Astrocyte of the spinal cord (primary cell): ENCODE results near the gene RABGAP1L.

ENCODE experiments used
- DNase-seq: peaks from one replicate; pipeline ENCODE4 v3.0.0; 2011; ENCODE audit warnings: low read depth, low spot score
- H3K4me3 ChIP-seq: 2 replicates; pipeline ENCODE4 v1.5.1; 2011; ENCODE audit warnings: low read depth, mild to moderate bottlenecking, low read length, moderate library complexity
- CTCF ChIP-seq: IDR thresholded peaks from 2 replicates; pipeline ENCODE4 v1.5.1; 2012; ENCODE audit warnings: low read depth, mild to moderate bottlenecking, low read length, inconsistent platforms
- in situ Hi-C: cut with HindIII; loops from 2 replicates; pipeline ENCODE4 v1.10.0; 2017; ENCODE audit warnings: low sequenced_read_pairs

Gene RABGAP1L

DNA sequence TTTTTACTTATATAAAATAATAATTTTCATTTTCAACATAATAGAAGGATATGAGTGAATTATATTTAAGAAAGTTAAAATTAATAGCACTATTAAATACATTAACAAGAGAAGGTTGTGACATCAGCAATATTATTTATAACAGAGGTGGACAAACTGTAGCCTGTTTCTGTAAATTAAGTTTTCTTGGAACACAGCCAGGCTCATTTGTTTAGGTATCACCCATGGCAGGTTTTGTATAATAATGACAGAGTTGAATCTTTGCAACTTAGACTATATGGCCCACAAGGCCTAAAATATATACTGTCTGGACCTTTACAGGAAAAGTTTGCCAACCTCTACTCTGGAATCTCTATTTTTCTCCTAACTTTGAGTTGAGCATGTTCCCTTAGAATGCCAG, 797.7 kb downstream of the RABGAP1L start:
- in situ Hi-C loops, result no loop called here
- DNase-seq, result no peak
- TF ChIP-seq CTCF, result no peak
- no peak overlapping the region for H3K4me3 ChIP-seq

DNA sequence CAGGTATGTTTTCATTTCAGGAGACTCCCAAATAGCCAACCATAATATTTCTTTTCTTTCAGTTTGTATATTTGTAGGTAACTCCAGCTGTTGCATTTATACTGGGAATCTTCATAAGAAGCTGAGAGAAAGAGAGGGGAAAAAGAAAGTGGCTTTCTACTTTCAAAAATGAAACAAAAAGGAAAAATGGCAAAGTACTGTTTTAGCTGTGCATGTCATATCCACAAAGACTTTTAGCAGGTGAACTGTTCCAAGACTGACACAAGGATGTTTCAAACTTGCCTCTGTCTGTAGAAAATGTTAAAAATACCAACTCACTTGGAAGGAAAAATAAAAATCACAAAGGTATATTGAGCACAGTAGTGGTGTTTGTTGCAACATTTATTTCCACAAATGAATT, 798.5 kb downstream of the RABGAP1L start:
- H3K4me3 ChIP-seq, result no peak overlapping the region
- DNase-seq, result no peak
- no peak for TF ChIP-seq CTCF
- in situ Hi-C loops, result no loop called here

DNA sequence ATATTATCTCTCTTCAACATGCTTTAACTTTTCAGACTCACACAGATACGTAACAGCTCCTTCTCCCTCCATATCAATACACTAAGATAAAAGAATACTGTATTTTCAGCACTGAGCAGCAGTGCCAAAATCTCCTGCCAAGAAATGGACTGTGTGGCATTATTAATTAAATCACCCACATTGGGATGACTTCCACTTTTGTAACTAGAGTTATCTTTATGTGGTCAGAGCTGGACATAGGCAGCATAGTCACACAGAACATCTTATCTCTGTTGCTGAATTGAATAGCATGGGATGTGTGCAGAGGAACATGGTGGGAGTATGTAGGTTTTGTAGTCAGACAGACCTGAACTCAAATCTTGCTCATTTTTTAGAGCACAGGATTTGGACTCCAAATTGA, 799.1 kb downstream of the RABGAP1L start:
- TF ChIP-seq CTCF, result no peak

DNA sequence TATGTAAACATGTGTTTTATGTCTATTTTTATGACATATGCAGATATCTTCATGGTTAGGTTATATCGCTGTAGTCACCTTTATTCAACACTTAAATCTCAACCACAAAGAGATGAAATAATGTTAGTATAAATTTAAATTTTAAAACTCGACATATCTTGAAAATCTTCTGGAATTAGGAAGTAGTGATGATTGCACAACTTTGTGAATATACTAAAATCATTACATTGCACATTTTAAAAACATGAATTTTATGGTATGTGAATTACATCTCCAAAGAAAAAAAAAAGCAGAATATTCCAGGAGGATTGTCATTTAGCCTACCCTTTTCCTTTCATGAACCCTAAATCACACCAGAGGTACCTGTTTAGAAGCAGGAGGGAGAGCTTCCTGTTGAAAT, 801.0 kb downstream of the RABGAP1L start:
- no peak for DNase-seq
- no peak overlapping the region for H3K4me3 ChIP-seq
- in situ Hi-C loops, result no loop called here
- TF ChIP-seq CTCF, result no peak

More for the DNA sequence above, 799.1 kb downstream of the RABGAP1L start:
- no peak overlapping the region for H3K4me3 ChIP-seq
- in situ Hi-C loops, result no loop called here
- DNase-seq, result no peak

DNA sequence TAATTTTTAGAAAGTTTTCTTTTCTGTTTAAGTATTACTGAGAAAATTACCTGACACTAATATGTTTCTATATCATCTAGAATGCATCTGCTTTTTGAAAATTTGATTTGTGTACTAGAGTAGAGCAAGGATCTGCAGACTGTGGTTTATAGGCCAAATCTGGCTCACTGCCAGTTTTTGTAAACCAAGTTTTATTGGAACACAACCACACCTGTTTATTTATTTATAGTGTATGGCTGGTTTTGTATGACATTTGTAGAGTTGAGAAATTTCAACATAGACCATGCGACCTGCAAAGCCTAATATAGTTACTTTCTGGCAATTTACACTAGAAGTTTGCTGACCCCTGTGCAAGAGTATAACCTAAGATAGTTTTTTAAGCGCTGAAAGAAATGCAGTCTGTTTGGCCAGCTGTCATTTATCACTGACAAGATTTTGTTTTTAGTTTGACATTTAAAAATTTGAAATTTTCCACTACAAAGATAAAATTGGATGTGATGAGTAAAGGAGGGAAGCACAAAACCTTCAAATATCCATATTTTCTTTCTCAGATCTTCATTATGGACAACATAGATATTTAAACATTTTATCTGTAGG, 804.3 kb downstream of the RABGAP1L start:
- in situ Hi-C loops, result no loop called here
- no peak for TF ChIP-seq CTCF
- no peak overlapping the region for H3K4me3 ChIP-seq
- no peak for DNase-seq

GRCh38 chr1:174964261-174964971, 805.1 kb downstream of the RABGAP1L start:
- H3K4me3 ChIP-seq, result no peak overlapping the region
- in situ Hi-C loops, result no loop called here
- DNase-seq, result no peak

More at GRCh38 chr1:174964261-174964971, 805.1 kb downstream of the RABGAP1L start:
- TF ChIP-seq CTCF, result no peak
